Fibroblast of gingiva (primary cell): ENCODE measurements around the gene ACOX3.
A peak's percentile ranks its signal among the peaks of the same experiment; 100 is the strongest.

Experiments
- DNase-seq: peaks from one replicate; pipeline ENCODE4 v3.0.0-alpha.2; 2011; ENCODE audit warnings: low read depth

Gene ACOX3

GRCh38 chr4:8404791-8405515, 35.6 kb downstream of the ACOX3 start:
- DNase-seq, result no peak

- DNase-seq, result no peak
Observed at GRCh38 chr4:8403976-8404375, 36.5 kb downstream of the ACOX3 start.

- peak; percentile 72 for DNase-seq
Observed at GRCh38 chr4:8403173-8403753, 37.3 kb downstream of the ACOX3 start.

- no peak for DNase-seq
Observed at GRCh38 chr4:8402640-8403039, 37.9 kb downstream of the ACOX3 start.

GRCh38 chr4:8402181-8402597, 38.3 kb downstream of the ACOX3 start:
- DNase-seq, result no peak

- no peak for DNase-seq
Observed at GRCh38 chr4:8401665-8402064, 38.9 kb downstream of the ACOX3 start.

GRCh38 chr4:8400632-8401325, 39.7 kb downstream of the ACOX3 start:
- peak; percentile 79 for DNase-seq

- DNase-seq, result no peak
Observed at GRCh38 chr4:8399298-8399697, 41.2 kb downstream of the ACOX3 start.

- DNase-seq, result no peak
Observed at GRCh38 chr4:8398347-8398746, 42.2 kb downstream of the ACOX3 start.

GRCh38 chr4:8396762-8397406, 43.6 kb downstream of the ACOX3 start:
- DNase-seq, result no peak

GRCh38 chr4:8395504-8396296, 44.8 kb downstream of the ACOX3 start:
- DNase-seq, result no peak

- DNase-seq, result no peak
Observed at GRCh38 chr4:8394806-8395205, 45.7 kb downstream of the ACOX3 start.

GRCh38 chr4:8394061-8394519, 46.4 kb downstream of the ACOX3 start:
- peak; percentile 89 for DNase-seq

- DNase-seq, result peak; percentile 96
Observed at GRCh38 chr4:8393593-8394038, 46.9 kb downstream of the ACOX3 start.

- no peak for DNase-seq
Observed at GRCh38 chr4:8392591-8393190, 47.8 kb downstream of the ACOX3 start.

- DNase-seq, result peak; percentile 90
Observed at GRCh38 chr4:8391972-8392371, 48.6 kb downstream of the ACOX3 start.

GRCh38 chr4:8391071-8391470, 49.5 kb downstream of the ACOX3 start:
- DNase-seq, result no peak

- no peak for DNase-seq
Observed at GRCh38 chr4:8390577-8390976, 49.9 kb downstream of the ACOX3 start.

GRCh38 chr4:8388528-8388870, 52.0 kb downstream of the ACOX3 start:
- no peak for DNase-seq

GRCh38 chr4:8387615-8388527, 52.7 kb downstream of the ACOX3 start:
- no peak for DNase-seq
